ENCODE results near the gene RAB38.

The RAB38 gene

DNA sequence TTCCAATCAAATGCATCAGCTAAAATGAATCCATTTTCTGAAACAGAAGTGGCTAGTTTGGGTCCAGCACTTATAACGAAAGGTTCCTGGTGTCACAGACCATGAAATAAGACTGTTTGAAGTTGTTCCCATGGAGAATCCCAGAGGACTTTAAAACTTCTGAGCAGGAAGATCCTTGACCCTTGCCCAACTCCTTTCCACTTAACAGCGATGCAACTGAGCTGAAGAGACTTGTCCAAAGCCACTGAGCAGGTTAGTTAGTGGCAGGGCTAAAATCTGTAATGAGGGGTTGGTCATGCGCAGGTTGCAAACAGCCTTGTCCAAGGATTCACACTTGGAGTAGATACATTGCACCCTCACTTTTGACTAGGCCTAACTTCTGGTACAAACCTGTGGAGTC, 1.3 kb downstream of the RAB38 start:
- peaks cover 24% of the 10 kb centered on the region for H3K27me3 ChIP-seq (ENCODE audit: control insufficient read depth, insufficient read depth, low read length, poor library complexity, severe bottlenecking)
- no peaks in the 10 kb centered on the region for H3K9me3 ChIP-seq (ENCODE audit: control insufficient read depth, low read length)
- WGBS, 2 experiments, result 90 to 96% methylated on average over 3 of the region's 3 CpGs
- H3K36me3 ChIP-seq (ENCODE audit: control insufficient read depth, insufficient read depth, low read length), result no peaks in the 10 kb centered on the region
- H3K4me3 ChIP-seq (ENCODE audit: insufficient read depth, low read depth, low read length), result no peak overlapping the region
- no peak overlapping the region for H3K27ac ChIP-seq (ENCODE audit: insufficient read depth, low read depth, low read length, poor library complexity, severe bottlenecking)
- H3K4me1 ChIP-seq (ENCODE audit: control insufficient read depth, insufficient read depth, low read length), result no peaks in the 10 kb centered on the region

DNA sequence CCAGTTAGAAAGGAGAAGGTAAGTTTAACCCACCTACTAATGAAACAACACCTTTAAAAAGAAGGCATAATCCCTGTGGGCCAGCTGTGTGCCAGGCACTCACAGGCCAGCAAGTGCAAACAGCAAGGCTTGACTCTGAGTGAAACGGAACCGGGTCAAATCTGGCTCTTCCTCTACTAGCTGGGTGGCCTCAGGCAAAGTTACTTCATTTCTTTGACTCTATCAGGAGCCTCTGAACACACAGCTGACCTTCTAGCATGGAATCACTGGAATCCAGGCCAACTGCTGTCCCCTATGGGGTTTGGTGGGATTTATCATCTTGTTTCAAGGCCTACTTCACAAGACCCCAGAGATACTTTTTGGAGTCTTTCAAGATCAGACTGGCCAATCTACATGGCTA, 3.3 kb downstream of the RAB38 start:
- WGBS, 2 experiments, result 62 to 68% methylated on average over 2 of the region's 2 CpGs
- Histone ChIP-seq H3K27me3 (ENCODE audit: control insufficient read depth, insufficient read depth, low read length, poor library complexity, severe bottlenecking) (peaks cover 24% of the 10 kb centered on the region), H3K27ac (ENCODE audit: insufficient read depth, low read depth, low read length, poor library complexity, severe bottlenecking) (no peak overlapping the region), H3K36me3 (ENCODE audit: control insufficient read depth, insufficient read depth, low read length) (no peaks in the 10 kb centered on the region), H3K4me3 (ENCODE audit: insufficient read depth, low read depth, low read length) (no peak overlapping the region), H3K4me1 (ENCODE audit: control insufficient read depth, insufficient read depth, low read length) (no peaks in the 10 kb centered on the region), H3K9me3 (ENCODE audit: control insufficient read depth, low read length) (no peaks in the 10 kb centered on the region)

DNA sequence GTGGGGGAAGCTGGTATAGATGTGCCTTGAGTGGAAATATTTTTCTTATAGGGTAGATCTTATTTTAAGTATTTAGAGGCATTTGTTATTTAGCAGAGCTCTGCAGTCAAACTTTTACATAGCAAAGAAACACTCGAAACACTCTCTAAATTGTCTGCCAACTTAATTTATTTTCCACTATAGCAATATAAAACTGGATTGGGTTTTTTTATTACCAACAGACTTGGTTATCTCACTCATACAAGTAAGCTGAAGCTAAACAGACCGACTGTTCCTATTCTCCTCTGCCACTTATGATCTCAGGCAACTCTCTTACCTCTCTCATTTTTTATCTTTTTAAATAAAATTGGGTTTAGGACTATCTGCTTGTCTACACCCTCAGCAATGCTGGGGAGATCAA, 4.6 kb downstream of the RAB38 start:
- Histone ChIP-seq H3K27ac (ENCODE audit: insufficient read depth, low read depth, low read length, poor library complexity, severe bottlenecking) (no peak overlapping the region), H3K4me1 (ENCODE audit: control insufficient read depth, insufficient read depth, low read length) (no peaks in the 10 kb centered on the region), H3K9me3 (ENCODE audit: control insufficient read depth, low read length) (no peaks in the 10 kb centered on the region), H3K36me3 (ENCODE audit: control insufficient read depth, insufficient read depth, low read length) (no peaks in the 10 kb centered on the region), H3K4me3 (ENCODE audit: insufficient read depth, low read depth, low read length) (no peak overlapping the region), H3K27me3 (ENCODE audit: control insufficient read depth, insufficient read depth, low read length, poor library complexity, severe bottlenecking) (peaks cover 18% of the 10 kb centered on the region)
- 92 to 100% methylated on average over 1 to 2 of the region's 2 CpGs for WGBS, 2 experiments

DNA sequence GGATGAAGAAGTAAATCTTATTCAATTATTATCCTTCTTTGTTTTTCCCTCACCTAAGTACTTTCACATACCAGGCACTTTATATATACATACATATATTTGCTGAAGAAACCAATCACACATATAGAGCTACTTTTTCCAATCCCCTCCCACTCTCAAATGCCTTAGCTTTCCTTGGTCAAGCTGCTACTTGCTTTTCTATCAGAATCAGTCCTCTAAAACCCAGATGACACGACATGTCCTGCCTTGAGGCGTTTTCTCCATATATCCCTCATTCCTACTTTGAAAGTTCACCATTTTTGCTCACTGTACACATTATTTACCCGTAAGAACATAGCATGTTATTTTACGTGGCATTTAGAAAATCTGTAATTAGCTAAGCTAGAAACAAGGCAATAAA, 5.4 kb downstream of the RAB38 start:
- Histone ChIP-seq H3K36me3 (ENCODE audit: control insufficient read depth, insufficient read depth, low read length) (no peaks in the 10 kb centered on the region), H3K9me3 (ENCODE audit: control insufficient read depth, low read length) (no peaks in the 10 kb centered on the region), H3K27ac (ENCODE audit: insufficient read depth, low read depth, low read length, poor library complexity, severe bottlenecking) (no peak overlapping the region), H3K4me3 (ENCODE audit: insufficient read depth, low read depth, low read length) (no peak overlapping the region), H3K4me1 (ENCODE audit: control insufficient read depth, insufficient read depth, low read length) (no peaks in the 10 kb centered on the region), H3K27me3 (ENCODE audit: control insufficient read depth, insufficient read depth, low read length, poor library complexity, severe bottlenecking) (peaks cover 12% of the 10 kb centered on the region)
- 92 to 95% methylated on average over 4 of the region's 4 CpGs for WGBS, 2 experiments

DNA sequence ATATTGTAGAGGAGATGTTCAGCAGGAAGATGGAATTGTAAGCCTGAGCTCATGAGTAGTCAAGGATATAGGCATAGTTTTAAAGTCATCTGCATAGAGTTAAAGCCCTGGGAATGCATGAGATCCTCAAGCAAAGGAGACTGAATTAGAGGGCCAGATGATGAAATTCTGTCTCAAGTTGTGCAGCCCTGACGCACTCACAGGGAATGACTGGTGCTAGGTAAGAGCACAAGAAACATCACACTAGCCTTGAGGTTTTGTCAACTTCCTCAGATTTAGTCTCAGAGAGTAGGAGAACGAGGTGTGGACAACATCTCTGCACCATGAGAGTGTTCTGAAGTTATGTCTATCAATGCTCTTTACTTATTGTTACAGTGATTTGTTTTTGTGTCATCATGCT, 5.8 kb downstream of the RAB38 start:
- WGBS, 2 experiments, result 87 to 96% methylated on average over 2 of the region's 2 CpGs
- Histone ChIP-seq H3K4me3 (ENCODE audit: insufficient read depth, low read depth, low read length) (no peak overlapping the region), H3K36me3 (ENCODE audit: control insufficient read depth, insufficient read depth, low read length) (no peaks in the 10 kb centered on the region), H3K27me3 (ENCODE audit: control insufficient read depth, insufficient read depth, low read length, poor library complexity, severe bottlenecking) (peaks cover 8% of the 10 kb centered on the region), H3K4me1 (ENCODE audit: control insufficient read depth, insufficient read depth, low read length) (no peaks in the 10 kb centered on the region), H3K9me3 (ENCODE audit: control insufficient read depth, low read length) (no peaks in the 10 kb centered on the region), H3K27ac (ENCODE audit: insufficient read depth, low read depth, low read length, poor library complexity, severe bottlenecking) (no peak overlapping the region)

DNA sequence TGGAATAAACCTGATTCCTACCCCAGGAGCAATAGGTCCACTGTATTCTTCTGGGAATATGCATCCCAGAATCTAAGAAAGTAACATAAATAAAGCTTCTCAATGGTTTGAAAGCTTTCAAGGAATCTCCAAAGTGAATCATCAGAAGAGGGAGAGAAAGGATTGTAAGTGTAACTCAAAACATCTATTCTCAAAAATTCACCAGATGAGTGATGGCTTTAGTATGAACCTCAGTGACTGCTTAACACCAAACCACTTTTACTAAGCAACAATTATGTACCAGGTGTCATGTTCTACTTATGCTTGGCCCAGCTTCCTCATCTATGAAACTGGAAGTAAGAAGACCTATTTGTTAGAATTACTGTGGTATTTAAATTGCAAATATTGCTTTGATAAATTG, 7.4 kb downstream of the RAB38 start:
- H3K27me3 ChIP-seq (ENCODE audit: control insufficient read depth, insufficient read depth, low read length, poor library complexity, severe bottlenecking), result no peaks in the 10 kb centered on the region
- H3K27ac ChIP-seq (ENCODE audit: insufficient read depth, low read depth, low read length, poor library complexity, severe bottlenecking), result no peak overlapping the region
- H3K9me3 ChIP-seq (ENCODE audit: control insufficient read depth, low read length), result no peaks in the 10 kb centered on the region
- H3K36me3 ChIP-seq (ENCODE audit: control insufficient read depth, insufficient read depth, low read length), result no peaks in the 10 kb centered on the region
- no peak overlapping the region for H3K4me3 ChIP-seq (ENCODE audit: insufficient read depth, low read depth, low read length)
- no peaks in the 10 kb centered on the region for H3K4me1 ChIP-seq (ENCODE audit: control insufficient read depth, insufficient read depth, low read length)

DNA sequence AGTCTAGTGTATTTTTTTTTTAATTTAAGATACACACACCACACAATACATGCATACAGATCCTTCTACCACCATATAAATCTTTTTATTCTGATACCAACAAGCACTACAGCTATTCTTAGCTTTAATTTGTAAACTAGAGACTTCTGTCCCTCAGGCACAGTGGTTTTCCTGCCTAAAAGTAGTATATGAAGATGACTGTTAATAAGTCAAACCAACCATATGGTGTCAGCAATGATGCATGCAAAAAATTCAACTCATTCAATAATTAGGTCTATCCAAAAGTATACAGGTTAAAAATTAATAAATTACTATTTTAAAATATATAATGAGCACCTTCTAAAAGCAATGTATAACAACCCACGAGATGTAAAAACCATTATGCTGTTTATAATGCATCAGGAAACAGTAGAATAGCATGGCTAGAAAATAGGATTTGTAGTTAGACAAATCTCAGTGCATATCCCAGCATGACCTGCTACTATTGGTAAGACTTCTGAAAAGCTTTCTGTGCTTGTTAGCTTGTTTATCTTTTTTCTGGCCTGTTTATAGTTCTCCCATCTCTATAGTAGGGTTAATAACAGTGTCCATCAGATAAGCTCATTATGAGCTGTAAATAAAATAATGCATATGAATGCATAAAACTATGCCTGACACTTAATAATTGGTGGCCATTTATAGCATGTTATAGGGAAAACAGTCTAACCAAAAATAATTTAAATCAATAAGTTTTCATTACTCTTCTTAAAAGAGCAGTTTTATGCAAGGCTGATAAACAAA, 10.2 kb downstream of the RAB38 start:
- no peaks in the 10 kb centered on the region for H3K27me3 ChIP-seq (ENCODE audit: control insufficient read depth, insufficient read depth, low read length, poor library complexity, severe bottlenecking)
- 100% methylated on average over 1 of the region's 1 CpG for WGBS, 2 experiments
- no peak overlapping the region for H3K4me3 ChIP-seq (ENCODE audit: insufficient read depth, low read depth, low read length)
- H3K9me3 ChIP-seq (ENCODE audit: control insufficient read depth, low read length), result no peaks in the 10 kb centered on the region
- no peak overlapping the region for H3K27ac ChIP-seq (ENCODE audit: insufficient read depth, low read depth, low read length, poor library complexity, severe bottlenecking)
- H3K36me3 ChIP-seq (ENCODE audit: control insufficient read depth, insufficient read depth, low read length), result no peaks in the 10 kb centered on the region
- no peaks in the 10 kb centered on the region for H3K4me1 ChIP-seq (ENCODE audit: control insufficient read depth, insufficient read depth, low read length)

DNA sequence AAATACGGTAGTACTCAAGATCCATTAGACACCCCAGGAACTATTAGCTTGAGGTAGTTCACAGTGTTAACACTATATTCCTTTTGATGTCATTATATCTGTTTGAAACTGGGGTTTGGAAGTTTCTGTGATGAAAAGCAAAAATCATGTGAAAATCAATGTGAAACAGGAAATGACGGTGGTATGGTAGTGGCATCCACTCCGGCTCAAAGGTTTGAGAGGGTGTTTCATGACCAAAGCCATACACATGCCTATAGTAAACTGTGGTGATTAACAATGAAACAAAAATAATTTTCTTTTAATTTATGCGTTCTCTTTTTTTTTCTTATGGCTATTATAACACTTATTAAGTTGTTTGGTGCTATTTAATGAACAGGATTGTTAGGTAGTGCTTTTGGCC, 10.9 kb downstream of the RAB38 start:
- no peaks in the 10 kb centered on the region for H3K36me3 ChIP-seq (ENCODE audit: control insufficient read depth, insufficient read depth, low read length)
- H3K27ac ChIP-seq (ENCODE audit: insufficient read depth, low read depth, low read length, poor library complexity, severe bottlenecking), result no peak overlapping the region
- WGBS, 2 experiments, result 83 to 100% methylated on average over 1 to 4 of the region's 4 CpGs
- H3K27me3 ChIP-seq (ENCODE audit: control insufficient read depth, insufficient read depth, low read length, poor library complexity, severe bottlenecking), result no peaks in the 10 kb centered on the region
- no peaks in the 10 kb centered on the region for H3K9me3 ChIP-seq (ENCODE audit: control insufficient read depth, low read length)
- no peak overlapping the region for H3K4me3 ChIP-seq (ENCODE audit: insufficient read depth, low read depth, low read length)
- H3K4me1 ChIP-seq (ENCODE audit: control insufficient read depth, insufficient read depth, low read length), result no peaks in the 10 kb centered on the region

DNA sequence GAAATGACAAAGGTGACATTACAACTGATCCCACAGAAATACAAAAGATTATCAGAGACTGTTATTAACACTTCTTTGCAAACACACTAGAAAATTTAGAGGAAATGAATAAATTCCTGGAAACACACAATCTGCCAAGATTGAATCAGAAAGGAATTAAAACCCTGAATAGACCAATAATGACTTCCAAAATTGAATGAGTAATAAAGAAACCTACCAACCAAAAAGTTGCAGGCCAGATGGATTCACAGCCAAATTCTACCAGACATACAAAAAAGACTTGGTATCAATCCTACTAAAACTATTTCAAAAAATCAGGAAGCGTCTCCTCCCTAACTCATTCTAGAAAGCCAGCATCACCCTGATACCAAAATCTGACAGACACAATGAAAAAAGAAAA, 17.2 kb downstream of the RAB38 start:
- Histone ChIP-seq H3K36me3 (ENCODE audit: control insufficient read depth, insufficient read depth, low read length) (no peaks in the 10 kb centered on the region), H3K4me3 (ENCODE audit: insufficient read depth, low read depth, low read length) (no peak overlapping the region), H3K4me1 (ENCODE audit: control insufficient read depth, insufficient read depth, low read length) (no peaks in the 10 kb centered on the region), H3K27me3 (ENCODE audit: control insufficient read depth, insufficient read depth, low read length, poor library complexity, severe bottlenecking) (no peaks in the 10 kb centered on the region), H3K27ac (ENCODE audit: insufficient read depth, low read depth, low read length, poor library complexity, severe bottlenecking) (no peak overlapping the region), H3K9me3 (ENCODE audit: control insufficient read depth, low read length) (no peaks in the 10 kb centered on the region)
- 91 to 97% methylated on average over 1 of the region's 1 CpG for WGBS, 2 experiments

DNA sequence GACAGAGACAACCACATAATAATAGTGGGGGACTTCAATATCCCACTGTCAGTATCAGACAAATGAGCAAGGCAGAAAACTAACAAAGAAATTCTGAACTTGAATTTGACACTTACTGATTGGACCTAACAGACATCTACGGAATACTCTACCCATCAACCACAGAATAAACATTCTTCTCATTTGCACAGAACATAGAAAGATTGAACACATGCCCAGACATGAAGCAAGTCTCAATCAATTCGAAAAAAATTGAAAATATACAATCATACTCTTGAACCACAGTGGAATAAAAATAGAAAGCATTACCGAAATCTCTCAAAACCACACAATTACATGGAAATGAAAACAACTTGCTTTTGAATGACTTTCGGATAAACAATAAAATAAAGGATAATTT, 17.9 kb downstream of the RAB38 start:
- Histone ChIP-seq H3K27ac (ENCODE audit: insufficient read depth, low read depth, low read length, poor library complexity, severe bottlenecking) (no peak overlapping the region), H3K4me3 (ENCODE audit: insufficient read depth, low read depth, low read length) (no peak overlapping the region), H3K36me3 (ENCODE audit: control insufficient read depth, insufficient read depth, low read length) (no peaks in the 10 kb centered on the region), H3K9me3 (ENCODE audit: control insufficient read depth, low read length) (no peaks in the 10 kb centered on the region), H3K4me1 (ENCODE audit: control insufficient read depth, insufficient read depth, low read length) (no peaks in the 10 kb centered on the region), H3K27me3 (ENCODE audit: control insufficient read depth, insufficient read depth, low read length, poor library complexity, severe bottlenecking) (no peaks in the 10 kb centered on the region)
- 92 to 96% methylated on average over 2 to 4 of the region's 4 CpGs for WGBS, 2 experiments

DNA sequence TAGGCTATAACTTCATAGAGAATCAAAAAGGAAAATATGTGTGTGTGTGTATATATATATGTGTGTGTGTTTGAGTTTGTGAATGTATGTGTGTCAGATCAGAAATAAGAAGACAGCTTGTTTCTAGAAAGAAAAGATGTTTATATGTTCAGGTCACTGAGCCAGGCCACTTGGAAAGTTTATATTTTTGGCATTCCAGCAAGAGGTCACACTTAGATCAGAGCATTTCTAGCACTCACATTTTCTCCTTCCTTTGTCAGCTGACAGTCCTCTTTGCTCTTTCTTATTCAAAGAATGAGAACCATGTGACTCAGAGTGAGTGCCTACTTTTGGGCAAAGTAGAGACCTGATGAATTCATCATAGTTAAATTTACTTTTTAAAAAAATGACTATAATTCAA, 22.9 kb downstream of the RAB38 start:
- no peaks in the 10 kb centered on the region for H3K36me3 ChIP-seq (ENCODE audit: control insufficient read depth, insufficient read depth, low read length)
- no peak overlapping the region for H3K4me3 ChIP-seq (ENCODE audit: insufficient read depth, low read depth, low read length)
- no peaks in the 10 kb centered on the region for H3K9me3 ChIP-seq (ENCODE audit: control insufficient read depth, low read length)
- no peaks in the 10 kb centered on the region for H3K4me1 ChIP-seq (ENCODE audit: control insufficient read depth, insufficient read depth, low read length)
- no peak overlapping the region for H3K27ac ChIP-seq (ENCODE audit: insufficient read depth, low read depth, low read length, poor library complexity, severe bottlenecking)
- no peaks in the 10 kb centered on the region for H3K27me3 ChIP-seq (ENCODE audit: control insufficient read depth, insufficient read depth, low read length, poor library complexity, severe bottlenecking)

Measured in ectodermal cell (in vitro differentiated cells).